Measurements from ENCODE around the gene SOX11.

GRCh38 chr2:5723791-5724735 is 31.9 kb downstream of the SOX11 start:
- TF ChIP-seq CTCF (IDR thresholded peaks at IDR 0.05; ENCODE audit: control extremely low read depth in 1 of 3, insufficient read depth in 1 of 3, low read depth in 1 of 3, low read length in 3 of 3) (no peak), CEBPB (IDR thresholded peaks at IDR 0.05; ENCODE audit: low read depth, low read length) (no peak), JUN (IDR thresholded peaks at IDR 0.05; ENCODE audit: low read depth, low read length) (no peak), PHF8 (conservative IDR thresholded peaks at IDR 0.05; ENCODE audit: low read depth, low read length) (no peak), EP300 (IDR thresholded peaks at IDR 0.05; ENCODE audit: borderline replicate concordance in 1 of 2, low read depth in 2 of 2, low read length in 2 of 2) (no peak), ZNF274 (IDR thresholded peaks at IDR 0.05; ENCODE audit: borderline replicate concordance, extremely low read depth, low read length) (no peak), CTBP2 (IDR thresholded peaks at IDR 0.05; ENCODE audit: borderline replicate concordance, insufficient read depth, insufficient read length, low read length) (no peak), EZH2 (IDR thresholded peaks at IDR 0.05; ENCODE audit: low read depth, low read length, severe bottlenecking) (no peak)
